ENCODE results near the gene ABHD12.

DNA sequence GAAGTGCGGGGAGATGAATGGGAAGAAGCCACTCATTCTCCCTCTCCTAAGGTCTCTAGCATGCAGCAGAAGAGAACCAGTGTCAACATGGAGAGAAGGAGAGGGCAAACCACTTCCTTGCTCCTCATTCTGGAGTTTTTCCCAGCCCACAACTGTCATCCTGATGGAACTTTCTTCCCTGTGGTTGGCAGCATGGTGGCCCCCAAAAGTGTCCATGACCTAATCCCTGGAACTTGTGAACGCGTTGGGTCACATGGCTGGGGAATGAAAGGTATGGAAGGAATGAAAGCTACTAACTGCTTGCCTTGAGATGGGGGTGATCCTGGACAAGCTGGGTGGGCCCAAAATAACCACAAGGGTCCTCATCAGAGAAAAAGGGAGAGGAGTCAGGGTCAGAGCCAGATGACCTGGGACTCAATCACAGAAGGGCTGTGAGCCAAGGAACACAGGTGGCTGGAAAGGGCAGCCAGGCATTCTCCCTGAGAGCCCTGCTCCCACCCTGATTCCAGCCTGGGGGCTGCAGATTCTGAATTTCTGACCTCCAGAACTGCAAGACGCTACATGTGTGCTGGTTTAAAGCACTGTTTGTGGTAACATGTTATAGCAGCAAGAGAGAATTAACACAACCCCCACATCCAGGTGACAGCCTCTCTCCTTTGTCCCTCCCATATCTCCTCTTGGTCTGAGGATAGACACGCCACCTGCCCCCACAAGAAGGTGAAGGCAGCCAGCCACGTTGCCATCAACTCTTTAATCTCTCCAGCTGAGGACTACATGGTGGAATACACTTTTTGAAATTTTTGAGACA lies 79.5 kb downstream of the ABHD12 start:
- TF ChIP-seq POLR2AphosphoS5 (IDR thresholded peaks at IDR 0.05) = no peak
- no peak for TF ChIP-seq CTCF (IDR thresholded peaks at IDR 0.05)
- TF ChIP-seq POLR2A (IDR thresholded peaks at IDR 0.05) = no peak
